Measurements from ENCODE around the gene TENT4B.

The TENT4B gene

GRCh38 chr16:50271148-50272041 lies 118.3 kb downstream of the TENT4B start:
- no peak for DNase-seq (ENCODE audit: low read depth in 3 of 3)

GRCh38 chr16:50272111-50272571 lies 119.0 kb downstream of the TENT4B start:
- no peak for DNase-seq (ENCODE audit: low read depth in 3 of 3)

- no peak for DNase-seq (ENCODE audit: low read depth in 3 of 3)
Observed at GRCh38 chr16:50272687-50273381, 119.7 kb downstream of the TENT4B start.

- DNase-seq (ENCODE audit: low read depth in 3 of 3) = no peak
Observed at GRCh38 chr16:50273382-50273690, 120.2 kb downstream of the TENT4B start.

- DNase-seq (ENCODE audit: low read depth in 3 of 3) = no peak
Observed at GRCh38 chr16:50273888-50274325, 120.8 kb downstream of the TENT4B start.

- DNase-seq (ENCODE audit: low read depth in 3 of 3) = no peak
Observed at GRCh38 chr16:50274326-50275097, 121.4 kb downstream of the TENT4B start.

GRCh38 chr16:50275098-50275415 lies 122.0 kb downstream of the TENT4B start:
- no peak for DNase-seq (ENCODE audit: low read depth in 3 of 3)

- no peak for DNase-seq (ENCODE audit: low read depth in 3 of 3)
Observed at GRCh38 chr16:50275428-50276325, 122.6 kb downstream of the TENT4B start.

GRCh38 chr16:50276326-50276640 lies 123.2 kb downstream of the TENT4B start:
- DNase-seq (ENCODE audit: low read depth in 3 of 3) = no peak

- DNase-seq (ENCODE audit: low read depth in 3 of 3) = no peak
Observed at GRCh38 chr16:50276801-50277555, 123.9 kb downstream of the TENT4B start.

GRCh38 chr16:50278251-50278650 lies 125.1 kb downstream of the TENT4B start:
- no peak for DNase-seq (ENCODE audit: low read depth in 3 of 3)

- DNase-seq (ENCODE audit: low read depth in 3 of 3) = no peak
Observed at GRCh38 chr16:50279504-50279865, 126.4 kb downstream of the TENT4B start.

- DNase-seq (ENCODE audit: low read depth in 3 of 3) = no peak
Observed at GRCh38 chr16:50280932-50281331, 127.8 kb downstream of the TENT4B start.

Measured in stimulated activated CD4-positive, alpha-beta T cell treated with anti-CD3 and anti-CD28 coated beads, TNF-alpha, amount 100 ng/mL, for 48 hours (primary cell).